ENCODE measurements around the gene TM9SF4.

- TF ChIP-seq HIC1 (tag by site-specific recombination; IDR thresholded peaks at IDR 0.05) (no peak), ZNF24 (tag by site-specific recombination; IDR thresholded peaks at IDR 0.05) (no peak), ZBTB21 (tag by site-specific recombination; IDR thresholded peaks at IDR 0.05) (no peak), CTCF (tag by site-specific recombination; IDR thresholded peaks at IDR 0.05) (no peak), ZNF311 (tag by site-specific recombination; IDR thresholded peaks at IDR 0.05; ENCODE audit: borderline replicate concordance) (no peak), PRDM10 (tag by site-specific recombination; IDR thresholded peaks at IDR 0.05) (no peak), ZNF513 (tag by site-specific recombination; IDR thresholded peaks at IDR 0.05) (no peak), GLIS2 (tag by site-specific recombination; IDR thresholded peaks at IDR 0.05) (no peak), KLF8 (tag by site-specific recombination; IDR thresholded peaks at IDR 0.05) (no peak), ZNF155 (tag by site-specific recombination; IDR thresholded peaks at IDR 0.05) (no peak)
Measured at GRCh38 chr20:32127347-32127746, 17.8 kb downstream of the TM9SF4 start.
